ENCODE measurements around the gene ENPEP. TPM values are rescaled to one million over a fixed set of nuclear protein-coding genes. Genes with fewer than 3 reads are reported as not detected.

Gene ENPEP
- total and polyA plus RNA-seq, 11 donors: 1.3 to 9.3 (median 4.2) TPM

- 91 to 98% (median 95%) methylated on average over 2 of the region's 2 CpGs for WGBS, 4 donors
- no peaks in the 10 kb centered on the region for H3K4me1 ChIP-seq
- no peak overlapping the region for H3K27ac ChIP-seq
- TF ChIP-seq POLR2A (IDR thresholded peaks at IDR 0.05): no peak
- no peak for TF ChIP-seq CTCF (IDR thresholded peaks at IDR 0.05)
- H3K27me3 ChIP-seq: peaks cover 0 to 56% (median 0%) of the 10 kb centered on the region in 9 donors
- H3K9me3 ChIP-seq: peaks cover 0 to 8% (median under 1%) of the 10 kb centered on the region in 12 donors
- intact Hi-C loops (cut with DNase I): no loop called here
- DNase-seq (no peak), ATAC-seq (no peak)
- H3K4me3 ChIP-seq: no peak overlapping the region
- H3K36me3 ChIP-seq: no peaks in the 10 kb centered on the region
These were observed 126.1 kb downstream of the ENPEP start for GRCh38 chr4:110602061-110602460.

GRCh38 chr4:110605077-110605476 lies 129.1 kb downstream of the ENPEP start:
- no peak overlapping the region for H3K4me3 ChIP-seq
- H3K9me3 ChIP-seq: no peaks in the 10 kb centered on the region
- H3K27me3 ChIP-seq: peaks cover 0 to 73% (median 13%) of the 10 kb centered on the region in 9 donors
- 87 to 91% (median 89%) methylated on average over 1 of the region's 1 CpG for WGBS, 4 donors
- H3K4me1 ChIP-seq: no peaks in the 10 kb centered on the region
- DNase-seq (no peak), ATAC-seq (no peak)
- intact Hi-C loops (cut with DNase I): no loop called here
- no peaks in the 10 kb centered on the region for H3K36me3 ChIP-seq
- H3K27ac ChIP-seq: no peak overlapping the region
- TF ChIP-seq POLR2A (IDR thresholded peaks at IDR 0.05): no peak
- no peak for TF ChIP-seq CTCF (IDR thresholded peaks at IDR 0.05)

- H3K27ac ChIP-seq: no peak overlapping the region
- H3K4me1 ChIP-seq: peaks cover 0 to 12% (median 0%) of the 10 kb centered on the region in 12 donors
- peaks cover 19 to 81% (median 50%) of the 10 kb centered on the region in 9 donors for H3K27me3 ChIP-seq
- TF ChIP-seq POLR2A (IDR thresholded peaks at IDR 0.05): no peak
- no peak for TF ChIP-seq CTCF (IDR thresholded peaks at IDR 0.05)
- no peaks in the 10 kb centered on the region for H3K36me3 ChIP-seq
- DNase-seq: no peak
- H3K4me3 ChIP-seq: no peak overlapping the region
- 25 to 32% (median 26%) methylated on average over 6 of the region's 6 CpGs for WGBS, 4 donors
- H3K9me3 ChIP-seq: no peaks in the 10 kb centered on the region
- intact Hi-C loops (cut with DNase I): no loop called here
- ATAC-seq: no peak
These were observed 133.2 kb downstream of the ENPEP start for GRCh38 chr4:110609044-110609750.

GRCh38 chr4:110610620-110610939 lies 134.6 kb downstream of the ENPEP start:
- Histone ChIP-seq H3K36me3 (no peaks in the 10 kb centered on the region), H3K27ac (no peak overlapping the region), H3K4me1 (peaks cover 0 to 12% (median 0%) of the 10 kb centered on the region in 12 donors), H3K4me3 (no peak overlapping the region), H3K9me3 (no peaks in the 10 kb centered on the region), H3K27me3 (peaks cover 29 to 87% (median 64%) of the 10 kb centered on the region in 9 donors)
- ATAC-seq (no peak), DNase-seq (no peak)
- intact Hi-C loops (cut with DNase I): no loop called here
- TF ChIP-seq POLR2A (IDR thresholded peaks at IDR 0.05) (no peak), CTCF (IDR thresholded peaks at IDR 0.05) (no peak)
- WGBS, 4 donors: 5 to 38% (median 14%) methylated on average over 20 of the region's 20 CpGs

Data from heart left ventricle (tissue), 16 donors.